HepG2 (cell line): ENCODE results near the gene PARD3.

Experiments
- ARNTL ChIP-seq: sonication (generic); formaldehyde crosslinking; IDR thresholded peaks from 2 replicates; pipeline ENCODE4 v1.4.0; 2020; ENCODE audit warnings: mild to moderate bottlenecking, missing genetic modification reagents
- CTCF ChIP-seq: sonication (generic); formaldehyde crosslinking; IDR thresholded peaks from 2 replicates; pipeline ENCODE4 v1.5.0; 2020; ENCODE audit warnings: mild to moderate bottlenecking, missing genetic modification reagents, moderate library complexity
- EP300 ChIP-seq, 3 experiments: sonication (generic) in 1 of 3; formaldehyde crosslinking in 1 of 3; IDR thresholded peaks; 2 replicates each; pipeline versions ENCODE4 v1.5.1 to v1.6.1; 2011 to 2020; ENCODE audit warnings: low read depth in 2 of 3, low read length in 2 of 3, borderline replicate concordance in 1 of 3, improper control_type of control experiment in 1 of 3, mild to moderate bottlenecking in 1 of 3, missing genetic modification reagents in 1 of 3, moderate library complexity in 1 of 3
- GABPB1 ChIP-seq: IDR thresholded peaks from 2 replicates; pipeline ENCODE4 v1.6.1; 2016; ENCODE audit warnings: mild to moderate bottlenecking, missing genetic modification reagents, moderate library complexity, missing compliant biosample characterization
- PHF5A ChIP-seq: IDR thresholded peaks from one replicate; pipeline ENCODE4 v1.6.1; 2018; ENCODE audit warnings: low read depth, missing genetic modification reagents; ENCODE audit not compliant: unreplicated experiment
- POLR2AphosphoS5 ChIP-seq: IDR thresholded peaks from 2 replicates; pipeline ENCODE4 v1.6.1; 2012; ENCODE audit warnings: low read depth, low read length
- TCF7L2 ChIP-seq: IDR thresholded peaks from 2 replicates; pipeline ENCODE4 v1.6.1; 2011; ENCODE audit warnings: mild to moderate bottlenecking, low read depth, low read length, moderate library complexity

DNA sequence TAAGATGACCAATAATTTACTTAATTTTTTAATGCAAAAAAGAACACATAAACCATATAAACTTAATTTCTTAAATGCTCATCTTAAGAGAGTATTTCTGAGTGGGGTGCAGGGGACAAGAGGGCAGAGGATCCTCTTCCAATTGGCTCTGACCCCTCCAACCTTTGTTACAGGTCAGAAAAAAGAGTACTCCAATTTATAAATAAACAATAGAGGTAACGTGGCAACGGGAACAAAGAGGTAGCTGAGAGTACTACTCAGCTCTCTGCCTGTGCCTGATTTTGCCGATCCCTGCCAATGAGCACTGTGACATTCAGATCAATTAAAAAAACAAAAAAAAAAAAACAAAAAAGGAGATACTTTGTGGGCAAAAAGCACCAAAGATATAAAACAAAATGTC is 307.9 kb downstream of the PARD3 start:
- no peak for TF ChIP-seq CTCF (CRISPR knock-in tag)
- TF ChIP-seq ARNTL (CRISPR knock-in tag): no peak
- no peak for TF ChIP-seq TCF7L2
- TF ChIP-seq EP300 (IDR thresholded peaks at IDR 0.05; ENCODE audit: low read depth in 2 of 2, low read length in 2 of 2): no peak
- no peak for TF ChIP-seq EP300 (CRISPR knock-in tag; IDR thresholded peaks at IDR 0.05; ENCODE audit: borderline replicate concordance)
- TF ChIP-seq GABPB1 (CRISPR knock-in tag): no peak
- no peak for TF ChIP-seq PHF5A (CRISPR knock-in tag)
- TF ChIP-seq POLR2AphosphoS5: no peak
